HFF-Myc (cell line): ENCODE data around the gene SLC24A4.

Experiments
- DNase-seq: peaks from one replicate; pipeline ENCODE4 v3.0.0-alpha.2; 2011; ENCODE audit warnings: low read depth; ENCODE audit errors: extremely low read depth
- H3K4me3 ChIP-seq: replicated peaks from 2 replicates; pipeline ENCODE4 v1.5.1; 2011; ENCODE audit warnings: low read depth, mild to moderate bottlenecking, control low read depth, low read length
- CTCF ChIP-seq: IDR thresholded peaks from 2 replicates; pipeline ENCODE4 v1.5.1; 2012; ENCODE audit warnings: mild to moderate bottlenecking, low read depth, low read length, control low read depth; ENCODE audit errors: missing control alignments

SLC24A4 gene

GRCh38 chr14:92340071-92340470 is 17.1 kb downstream of the SLC24A4 start:
- no peak overlapping the region for H3K4me3 ChIP-seq
- no peak for TF ChIP-seq CTCF
- DNase-seq = no peak

GRCh38 chr14:92340931-92341330 is 18.0 kb downstream of the SLC24A4 start:
- DNase-seq = no peak
- no peak for TF ChIP-seq CTCF
- H3K4me3 ChIP-seq = no peak overlapping the region

GRCh38 chr14:92341791-92342190 is 18.8 kb downstream of the SLC24A4 start:
- DNase-seq = no peak
- no peak overlapping the region for H3K4me3 ChIP-seq
- TF ChIP-seq CTCF = no peak

GRCh38 chr14:92348154-92348553 is 25.2 kb downstream of the SLC24A4 start:
- DNase-seq = no peak

GRCh38 chr14:92351750-92352149 is 28.8 kb downstream of the SLC24A4 start:
- no peak for DNase-seq
- H3K4me3 ChIP-seq = no peak overlapping the region
- no peak for TF ChIP-seq CTCF

More at GRCh38 chr14:92348154-92348553, 25.2 kb downstream of the SLC24A4 start:
- H3K4me3 ChIP-seq = no peak overlapping the region
- no peak for TF ChIP-seq CTCF

- no peak overlapping the region for H3K4me3 ChIP-seq
- TF ChIP-seq CTCF = peak; percentile 62
- no peak for DNase-seq
Observed at GRCh38 chr14:92352158-92352985, 29.4 kb downstream of the SLC24A4 start.
